ENCODE results near the gene RBM38. TPM values are rescaled to one million over a fixed set of nuclear protein-coding genes. Genes with fewer than 3 reads are reported as not detected.
A peak's percentile ranks its signal among the peaks of the same experiment; 100 is the strongest.

Gene RBM38
- total and polyA plus RNA-seq, 2 of the 13 experiments (the other 11 are each of a cell fraction or from before 2014, with no cell fraction given): 24.2 to 34.2 TPM

GRCh38 chr20:57435498-57436222 lies 44.5 kb downstream of the RBM38 start (continued):
- TF ChIP-seq ZNF704 (CRISPR knock-in tag; IDR thresholded peaks at IDR 0.05; ENCODE audit: borderline replicate concordance) (0 out of 2 replicates have a peak, but pooled peaks have one; percentile 89), MEIS2 (CRISPR knock-in tag; IDR thresholded peaks at IDR 0.05) (no peak; the same call in 1 of the 2 replicates), ZBTB7B (CRISPR knock-in tag; IDR thresholded peaks at IDR 0.05) (peak; percentile 53; the same call in 1 of the 2 replicates), ZNF234 (CRISPR knock-in tag; conservative IDR thresholded peaks at IDR 0.05) (no peak), ZNF710 (CRISPR knock-in tag; IDR thresholded peaks at IDR 0.05; ENCODE audit: borderline replicate concordance) (no peak), BATF2 (CRISPR knock-in tag; IDR thresholded peaks at IDR 0.05) (no peak), ZNF44 (CRISPR knock-in tag; IDR thresholded peaks at IDR 0.05) (peak; percentile 89; the same call in 1 of the 2 replicates), MNT (IDR thresholded peaks at IDR 0.05) (no peak), ZNF512B (CRISPR knock-in tag; IDR thresholded peaks at IDR 0.05; ENCODE audit: borderline replicate concordance) (no peak; the same call in 1 of the 2 replicates), MATR3 (CRISPR knock-in tag; IDR thresholded peaks at IDR 0.05) (no peak), MAZ (IDR thresholded peaks at IDR 0.05; ENCODE audit: borderline replicate concordance, low read depth, low read length) (peak; percentile 47; the same call in 1 of the 2 replicates), MAZ (CRISPR knock-in tag; IDR thresholded peaks at IDR 0.05; ENCODE audit: low read depth) (no peak), ZNF883 (CRISPR knock-in tag; IDR thresholded peaks at IDR 0.05; ENCODE audit: not compliant biosample characterization) (no peak), TEF (CRISPR knock-in tag; IDR thresholded peaks at IDR 0.05) (no peak), MIER2 (CRISPR knock-in tag; IDR thresholded peaks at IDR 0.05) (peak; percentile 81; the same call in 1 of the 2 replicates), ZNF564 (CRISPR knock-in tag; IDR thresholded peaks at IDR 0.05) (no peak), ZNF580 (CRISPR knock-in tag; IDR thresholded peaks at IDR 0.05; ENCODE audit: borderline replicate concordance, low read depth) (peak; percentile 31; the same call in 1 of the 2 replicates)
